DMS79 treated with DMSO at 0.1 percent for 48 hours (cell line): ENCODE results near the gene C1orf185.
"Not testable (repeated sequence)": the region's sequence is repeated elsewhere in the genome, so short reads cannot be mapped to it uniquely, and the experiment has no call there.

Experiments used
- DNase-seq: peaks from one replicate; lab custom pipeline; 2025; lab: John Stamatoyannopoulos, UW

The C1orf185 gene

GRCh38 chr1:51101976-51102375, at the start of gene C1orf185:
Gene C1orf185 (plus strand): TSS chr1:51102228. CDS start chr1:51102234, 6 bp downstream.
- DNase-seq: no peak

- DNase-seq: no peak
Measured at GRCh38 chr1:51058858-51059257, 43.2 kb upstream of the C1orf185 start.

- DNase-seq: peak; percentile 62
Measured at GRCh38 chr1:51061231-51061918, 40.7 kb upstream of the C1orf185 start.

- no peak for DNase-seq
Measured at GRCh38 chr1:51063121-51063520, 38.9 kb upstream of the C1orf185 start.

DNA sequence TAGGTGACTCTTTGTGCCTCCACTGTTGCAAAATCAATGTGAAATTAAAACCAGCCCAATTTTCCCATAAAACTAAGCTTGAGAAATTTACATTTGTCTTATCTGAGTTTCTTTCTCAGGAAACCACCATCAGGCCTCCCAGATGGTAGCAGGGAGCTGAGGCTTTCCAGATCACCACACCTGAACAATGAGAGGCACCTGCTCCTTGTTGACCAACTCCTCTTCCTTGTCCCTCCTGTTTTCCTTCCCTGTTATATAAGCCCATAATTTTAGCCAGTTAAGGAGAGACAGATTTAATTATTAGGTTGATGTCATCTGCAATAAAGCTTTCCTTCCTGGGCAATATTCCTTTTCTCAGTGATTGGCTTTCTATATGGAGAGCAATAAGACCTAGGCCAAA, 32.0 kb upstream of the C1orf185 start:
- DNase-seq: peak; percentile 36

GRCh38 chr1:51070640-51071039, 31.4 kb upstream of the C1orf185 start:
- DNase-seq: no peak

DNA sequence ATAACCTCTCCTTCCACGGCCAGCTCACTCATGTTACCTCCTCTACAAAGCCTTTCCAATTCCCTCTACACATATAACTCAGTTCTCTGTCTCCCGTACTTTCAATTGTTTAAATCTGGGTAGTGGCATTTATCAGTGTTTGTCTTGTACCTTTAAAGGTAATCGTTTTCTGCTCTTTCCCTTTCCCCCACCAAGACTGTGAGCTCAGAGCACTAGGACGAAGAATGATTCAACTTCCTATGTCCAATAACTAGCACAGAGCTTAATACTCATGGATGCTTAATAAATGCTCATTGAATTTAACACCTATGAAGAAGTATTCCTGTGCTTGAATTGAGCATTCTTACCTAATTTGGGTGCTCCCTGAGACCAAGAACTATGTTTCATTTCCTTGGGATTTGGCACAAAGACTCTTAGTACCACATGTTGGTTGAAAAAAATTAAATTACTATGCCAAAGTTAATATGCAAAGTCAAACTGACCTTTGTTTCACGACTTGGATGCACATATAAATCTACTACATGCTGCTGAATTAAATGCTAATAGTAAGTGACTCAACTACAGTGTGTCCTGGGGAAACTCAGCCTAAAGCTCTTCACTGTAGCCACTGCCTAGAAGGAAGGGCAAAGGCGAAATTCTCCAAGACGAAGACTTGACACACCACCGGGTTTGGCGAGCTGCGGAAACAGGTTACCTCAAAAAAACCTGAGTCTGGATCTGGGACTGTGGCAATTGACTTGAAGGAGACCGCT, 30.6 kb upstream of the C1orf185 start:
- no peak for DNase-seq

DNA sequence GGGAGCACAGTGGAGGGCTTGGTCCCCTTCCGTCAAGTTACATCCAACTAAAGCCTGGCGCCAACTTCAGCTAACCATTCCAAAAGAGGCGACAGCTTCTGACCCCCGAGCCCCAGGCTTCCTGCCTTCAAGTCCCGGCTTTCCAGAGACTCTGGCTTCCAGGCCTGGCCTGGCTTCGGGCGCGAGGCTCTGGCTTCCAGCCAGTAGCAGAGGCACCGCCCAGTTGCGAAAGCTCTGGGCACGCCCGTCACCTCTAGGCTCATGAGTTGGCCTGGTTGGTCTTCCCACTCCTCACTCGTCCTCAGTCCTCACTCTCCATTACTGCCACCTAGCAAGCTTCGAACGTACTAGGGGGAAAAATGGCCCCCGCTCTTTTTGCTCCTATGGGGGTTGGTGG, 30.0 kb upstream of the C1orf185 start:
- DNase-seq: no peak

DNA sequence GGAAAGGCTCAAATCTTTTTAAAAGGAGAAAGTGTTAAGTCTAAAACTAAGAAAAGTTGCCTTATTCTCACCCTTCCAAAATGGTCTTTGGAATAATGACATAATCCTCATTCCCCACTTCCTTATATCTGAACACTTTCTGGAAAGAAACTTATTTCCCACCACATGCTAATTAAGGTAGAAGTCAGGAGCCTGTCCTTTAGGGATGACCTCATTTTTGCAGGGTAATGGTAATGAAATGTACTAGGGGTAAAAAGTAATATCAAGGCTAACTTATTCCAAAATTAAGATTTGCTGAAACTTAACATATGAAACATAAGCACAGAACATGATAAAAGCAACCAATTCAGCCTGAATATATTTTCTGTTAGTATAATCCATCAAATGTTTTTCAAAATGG, 29.4 kb upstream of the C1orf185 start:
- no peak for DNase-seq

DNA sequence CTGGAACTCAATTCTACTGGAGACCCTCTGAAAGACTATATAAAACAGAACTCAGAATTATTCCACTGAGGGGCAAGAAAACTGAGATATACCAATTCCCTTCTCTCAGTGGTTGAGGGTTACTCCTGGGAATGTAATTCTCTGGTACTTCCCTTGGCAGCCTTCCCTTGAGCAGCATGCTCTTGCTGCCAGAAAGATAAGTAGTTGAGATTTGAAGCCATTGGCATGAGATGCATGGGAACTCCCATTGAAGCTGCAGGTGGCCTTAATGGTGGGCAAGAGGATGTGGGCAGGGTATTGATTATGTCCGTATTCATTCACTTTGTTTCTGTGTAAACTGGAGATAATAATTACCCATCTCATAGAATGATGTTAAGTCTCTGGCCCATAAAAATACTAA, 28.6 kb upstream of the C1orf185 start:
- DNase-seq: peak; percentile 43

- no peak for DNase-seq
Measured at GRCh38 chr1:51086496-51087271, 15.3 kb upstream of the C1orf185 start.

DNA sequence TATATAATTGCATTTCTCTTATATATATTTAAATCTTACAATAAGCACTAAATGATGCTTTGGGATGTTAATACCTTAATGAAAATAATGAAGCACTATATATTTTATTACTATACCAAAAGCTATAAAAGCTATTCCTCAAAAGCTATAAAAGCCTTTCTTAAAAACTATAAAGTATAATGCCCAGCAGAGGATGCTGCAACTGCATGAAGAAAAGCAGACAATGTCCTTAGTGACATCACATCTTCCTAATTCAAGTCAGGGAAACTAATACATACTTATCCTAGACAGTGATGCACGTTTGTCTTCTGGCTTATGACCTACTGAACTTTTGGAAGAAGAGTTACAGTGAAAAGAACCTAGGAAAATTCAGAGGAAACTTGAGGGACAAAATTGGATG, 13.6 kb upstream of the C1orf185 start:
- DNase-seq: no peak

GRCh38 chr1:51093581-51093980, 8.4 kb upstream of the C1orf185 start:
- no peak for DNase-seq

DNA sequence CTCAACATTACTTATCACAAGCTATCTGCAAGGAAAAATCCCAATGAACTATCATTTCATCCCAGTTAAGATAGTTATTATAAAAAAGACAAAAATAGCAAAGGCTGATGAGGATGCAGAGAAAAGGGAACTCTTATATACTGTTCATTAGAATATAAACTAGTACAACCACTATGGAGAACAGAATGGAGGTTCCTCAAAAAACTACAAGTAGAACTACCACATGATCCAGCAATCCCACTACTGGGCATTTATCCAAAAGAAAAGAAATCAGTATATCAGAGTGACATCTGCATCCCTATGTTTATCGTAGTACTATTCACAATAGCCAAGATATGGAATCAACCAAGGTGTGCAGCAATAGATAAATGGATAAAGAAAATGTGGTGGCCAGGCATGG, 4.9 kb upstream of the C1orf185 start:
- DNase-seq: no peak

GRCh38 chr1:51100264-51100880, 1.7 kb upstream of the C1orf185 start:
- DNase-seq: no peak

- DNase-seq: no peak
Measured at GRCh38 chr1:51114137-51114536, 12.1 kb downstream of the C1orf185 start.

GRCh38 chr1:51115714-51116404, 13.8 kb downstream of the C1orf185 start:
- DNase-seq: no peak

GRCh38 chr1:51119331-51119730, 17.3 kb downstream of the C1orf185 start:
- no peak for DNase-seq

DNA sequence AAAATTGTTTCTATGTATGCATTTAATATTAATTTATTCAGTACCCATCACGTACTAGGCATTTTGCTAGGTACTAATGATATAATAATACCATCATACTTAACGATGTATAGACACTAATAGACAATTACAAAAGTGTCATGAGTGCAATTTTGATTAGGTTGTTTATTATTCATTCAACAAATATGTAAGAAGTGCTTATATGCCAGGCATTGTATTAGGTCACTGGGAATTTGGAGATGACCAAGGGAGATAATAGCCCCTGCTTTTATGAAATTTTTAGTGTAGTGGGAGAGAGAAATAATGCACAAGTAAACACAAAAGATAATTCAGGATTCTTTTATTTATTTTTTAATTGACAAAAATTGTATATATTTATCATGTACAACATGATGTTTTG, 18.6 kb downstream of the C1orf185 start:
- DNase-seq: no peak

- not testable (repeated sequence) for DNase-seq
Measured at GRCh38 chr1:51127152-51127551, 25.1 kb downstream of the C1orf185 start.

GRCh38 chr1:51131185-51131584, 29.2 kb downstream of the C1orf185 start:
- no peak for DNase-seq

DNA sequence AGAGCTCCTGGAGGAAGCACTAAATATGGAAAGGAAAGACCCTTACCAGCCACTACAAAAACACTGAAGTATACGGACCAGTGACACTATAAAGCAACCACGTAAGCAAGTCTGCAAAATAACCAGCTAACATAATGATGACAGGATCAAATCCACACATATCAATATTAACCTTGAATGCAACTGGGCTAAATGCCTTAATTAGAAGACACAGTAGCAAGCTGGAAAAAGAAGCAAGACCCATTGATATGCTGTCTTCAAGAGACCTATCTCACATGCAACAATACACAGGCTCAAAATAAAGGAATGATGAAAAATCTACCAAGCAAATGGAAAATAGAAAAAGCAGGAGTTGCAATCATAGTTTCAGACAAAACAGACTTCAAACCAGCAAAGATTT, 31.0 kb downstream of the C1orf185 start:
- DNase-seq: no peak
